ENCODE results near the gene HDAC9.

- TF ChIP-seq CTCF (IDR thresholded peaks at IDR 0.05 in 4 of 5, conservative IDR thresholded peaks at IDR 0.05 in 1 of 5) = no peak
- no peak for TF ChIP-seq POLR2A (IDR thresholded peaks at IDR 0.05)
These were observed 479.3 kb downstream of the HDAC9 start for GRCh38 chr7:18974803-18975202.
